Testis (tissue), 2 donors: ENCODE results near the gene SHISA8.

Experiments
- CTCF ChIP-seq, 3 experiments: fragments of 450-650 bp in 2 of 3; fragments of 200-600 bp in 1 of 3; sonication (generic) in 1 of 3; IDR thresholded peaks; one replicate each; pipeline ENCODE4 v1.5.1; 2016 to 2019; ENCODE audit warnings: antibody characterized with exemption in 3 of 3, mild to moderate bottlenecking in 2 of 3, moderate library complexity in 1 of 3
- POLR2A ChIP-seq: fragments of 450-650 bp; IDR thresholded peaks from one replicate; pipeline ENCODE4 v1.6.1; 2017; ENCODE audit warnings: antibody characterized with exemption, mild to moderate bottlenecking, moderate library complexity

- TF ChIP-seq POLR2A (no peak), CTCF (IDR thresholded peaks at IDR 0.05) (no peak)
Measured at GRCh38 chr22:41862160-41862529, 52.7 kb downstream of the SHISA8 start.
